ENCODE results near the gene DOK4.

The DOK4 gene

GRCh38 chr16:57534337-57534880, 48.1 kb upstream of the DOK4 start:
- TF ChIP-seq GABPA (IDR thresholded peaks at IDR 0.05; ENCODE audit: low read depth) (no peak), REST (IDR thresholded peaks at IDR 0.05; ENCODE audit: insufficient replicate concordance, low read depth) (no peak)
- no peak overlapping the region for H3K4me3 ChIP-seq (replicated peaks; ENCODE audit: insufficient read depth, low read length)
- no peaks in the 10 kb centered on the region for H3K27me3 ChIP-seq (ENCODE audit: insufficient read depth, poor library complexity, severe bottlenecking)
- DNase-seq (ENCODE audit: low read depth in 1 of 2, low spot score in 1 of 2): no peak
- H3K27ac ChIP-seq (replicated peaks): no peak overlapping the region

GRCh38 chr16:57533431-57534336, 47.4 kb upstream of the DOK4 start:
- H3K27me3 ChIP-seq (ENCODE audit: insufficient read depth, poor library complexity, severe bottlenecking): no peaks in the 10 kb centered on the region
- TF ChIP-seq SPI1 (IDR thresholded peaks at IDR 0.05; ENCODE audit: borderline replicate concordance, low read depth) (no peak), GABPA (IDR thresholded peaks at IDR 0.05; ENCODE audit: low read depth) (no peak), REST (IDR thresholded peaks at IDR 0.05; ENCODE audit: insufficient replicate concordance, low read depth) (no peak), POLR2AphosphoS5 (IDR thresholded peaks at IDR 0.05; ENCODE audit: low read depth) (no peak), CTCF (IDR thresholded peaks at IDR 0.05; ENCODE audit: insufficient read depth, low read length) (no peak)
- no peak for DNase-seq (ENCODE audit: low read depth in 1 of 2, low spot score in 1 of 2)

GRCh38 chr16:57532266-57532625, 46.0 kb upstream of the DOK4 start:
- TF ChIP-seq CTCF (IDR thresholded peaks at IDR 0.05; ENCODE audit: insufficient read depth, low read length) (no peak), REST (IDR thresholded peaks at IDR 0.05; ENCODE audit: insufficient replicate concordance, low read depth) (no peak), POLR2AphosphoS5 (IDR thresholded peaks at IDR 0.05; ENCODE audit: low read depth) (no peak), GABPA (IDR thresholded peaks at IDR 0.05; ENCODE audit: low read depth) (no peak), SPI1 (IDR thresholded peaks at IDR 0.05; ENCODE audit: borderline replicate concordance, low read depth) (no peak)
- H3K27me3 ChIP-seq (ENCODE audit: insufficient read depth, poor library complexity, severe bottlenecking): no peaks in the 10 kb centered on the region
- H3K4me3 ChIP-seq (replicated peaks; ENCODE audit: insufficient read depth, low read length): no peak overlapping the region
- no peak for DNase-seq (ENCODE audit: low read depth in 1 of 2, low spot score in 1 of 2)
- no peak overlapping the region for H3K27ac ChIP-seq (replicated peaks)

More at GRCh38 chr16:57533431-57534336, 47.4 kb upstream of the DOK4 start:
- Histone ChIP-seq H3K4me3 (replicated peaks; ENCODE audit: insufficient read depth, low read length) (no peak overlapping the region), H3K27ac (replicated peaks) (no peak overlapping the region)
